IMR-90 (cell line): ENCODE results near the gene PRDM1. TPM values are rescaled to one million over a fixed set of nuclear protein-coding genes. Genes with fewer than 3 reads are reported as not detected.

Source experiments
- ATAC-seq: fragments of 200-7000 bp; cut with Tn5 transposase; 2 replicates; pipeline ENCODE4 v1.9.1; 2020; ENCODE audit warnings: low read depth, mild to moderate bottlenecking, moderate library complexity
- BruUV-seq: library from RNA; stranded (reverse); fragments of 400-500 nt; replicated peaks from 2 replicates; lab custom pipeline; 2021; lab: Mats Ljungman, UMichigan
- CTCF ChIA-PET: fragments of 300-600 bp; formaldehyde crosslinking; extraction: SDS; loops from one replicate; lab custom pipeline; 2021; ENCODE audit warnings: antibody characterized with exemption; lab: Yijun Ruan, JAX
- POLR2A ChIA-PET: fragments of 300-600 bp; sonication (Branson Sonifier 250); formaldehyde crosslinking; loops from one replicate; lab custom pipeline; 2022; ENCODE audit warnings: antibody characterized with exemption; ENCODE audit not compliant: unreplicated experiment; lab: Charles Lee
- DNase-seq: peaks from one replicate; pipeline ENCODE4 v3.0.0; 2013
- H2AFZ ChIP-seq: replicated peaks from 2 replicates; pipeline ENCODE3; 2013; ENCODE audit warnings: low read length, mild to moderate bottlenecking; ENCODE audit not compliant: poor library complexity
- H2AK5ac ChIP-seq: 2 replicates; pipeline ENCODE4 v1.6.1; 2013; ENCODE audit warnings: low read depth, low read length, inconsistent platforms
- H2AK9ac ChIP-seq: replicated peaks from 2 replicates; pipeline ENCODE3; 2013; ENCODE audit warnings: mild to moderate bottlenecking, low read depth, low read length, moderate library complexity; ENCODE audit not compliant: poor library complexity
- H2BK120ac ChIP-seq: 2 replicates; pipeline ENCODE4 v1.6.1; 2013; ENCODE audit warnings: low read depth, low read length, inconsistent platforms
- H2BK15ac ChIP-seq: 3 replicates; pipeline ENCODE4 v1.6.1; 2013; ENCODE audit warnings: low read depth, low read length, inconsistent platforms
- H2BK20ac ChIP-seq: 2 replicates; pipeline ENCODE4 v1.6.1; 2013; ENCODE audit warnings: low read depth, mild to moderate bottlenecking, inconsistent platforms, low read length, moderate library complexity
- H2BK5ac ChIP-seq: 2 replicates; pipeline ENCODE4 v1.6.1; 2013; ENCODE audit warnings: mild to moderate bottlenecking, low read depth, low read length, inconsistent platforms; ENCODE audit not compliant: poor library complexity, severe bottlenecking
- H3K14ac ChIP-seq: replicated peaks from 2 replicates; pipeline ENCODE4 v1.6.1; 2013; ENCODE audit warnings: low read depth, low read length, inconsistent platforms
- H3K18ac ChIP-seq: 2 replicates; pipeline ENCODE4 v1.6.1; 2013; ENCODE audit warnings: low read depth, low read length, control low read depth
- H3K23ac ChIP-seq: 2 replicates; pipeline ENCODE4 v1.6.1; 2013; ENCODE audit warnings: low read depth, low read length, inconsistent platforms
- H3K27ac ChIP-seq: 2 replicates; pipeline ENCODE4 v1.5.1; 2013; ENCODE audit warnings: mild to moderate bottlenecking, control low read depth, low read length; ENCODE audit not compliant: insufficient read depth
- H3K27me3 ChIP-seq: 2 replicates; pipeline ENCODE4 v1.6.1; 2013; ENCODE audit warnings: low read length; ENCODE audit not compliant: control insufficient read depth, insufficient read depth
- H3K36me3 ChIP-seq: 2 replicates; pipeline ENCODE4 v1.6.1; 2013; ENCODE audit warnings: low read length, mixed read lengths; ENCODE audit not compliant: control insufficient read depth, insufficient read depth
- H3K4ac ChIP-seq: 2 replicates; pipeline ENCODE4 v1.6.1; 2013; ENCODE audit warnings: low read depth, low read length, inconsistent platforms
- H3K4me1 ChIP-seq: 2 replicates; pipeline ENCODE4 v1.6.1; 2013; ENCODE audit warnings: low read length, mixed read lengths; ENCODE audit not compliant: control insufficient read depth, insufficient read depth
- H3K4me2 ChIP-seq: 2 replicates; pipeline ENCODE4 v1.6.1; 2013; ENCODE audit warnings: low read depth, mild to moderate bottlenecking, control low read depth, low read length, moderate library complexity
- H3K4me3 ChIP-seq: 2 replicates; pipeline ENCODE4 v1.5.1; 2013; ENCODE audit warnings: low read depth, mild to moderate bottlenecking, control low read depth, low read length, moderate library complexity; ENCODE audit not compliant: insufficient read depth
- H3K56ac ChIP-seq: 2 replicates; pipeline ENCODE4 v1.6.1; 2013; ENCODE audit warnings: low read length, inconsistent platforms; ENCODE audit not compliant: insufficient read depth; ENCODE audit errors: extremely low read depth
- H3K79me1 ChIP-seq, 2 experiments: 2 replicates each; pipeline ENCODE4 v1.6.1; 2013; ENCODE audit warnings: low read length in 2 of 2, inconsistent platforms in 1 of 2, low read depth in 1 of 2
- H3K9ac ChIP-seq: 2 replicates; pipeline ENCODE4 v1.6.1; 2013; ENCODE audit warnings: low read depth, low read length, control low read depth
- H3K9me1 ChIP-seq: 2 replicates; pipeline ENCODE4 v1.6.1; 2013; ENCODE audit warnings: low read length, inconsistent platforms; ENCODE audit not compliant: insufficient read depth
- H3K9me3 ChIP-seq: 2 replicates; pipeline ENCODE4 v1.6.1; 2013; ENCODE audit warnings: low read length; ENCODE audit not compliant: control insufficient read depth, insufficient read depth
- H4K20me1 ChIP-seq: 2 replicates; pipeline ENCODE4 v1.6.1; 2013; ENCODE audit warnings: low read length, inconsistent platforms; ENCODE audit not compliant: insufficient read depth
- H4K5ac ChIP-seq: 2 replicates; pipeline ENCODE4 v1.6.1; 2013; ENCODE audit warnings: mild to moderate bottlenecking, low read depth, low read length, control low read depth
- H4K8ac ChIP-seq, 2 experiments: 2 replicates each; pipeline ENCODE4 v1.6.1; 2013; ENCODE audit warnings: low read depth in 2 of 2, low read length in 2 of 2, control low read depth in 1 of 2, inconsistent platforms in 1 of 2
- H4K91ac ChIP-seq: 2 replicates; pipeline ENCODE4 v1.6.1; 2013; ENCODE audit warnings: low read depth, low read length, inconsistent platforms; ENCODE audit not compliant: insufficient read depth
- CEBPB ChIP-seq: IDR thresholded peaks from 2 replicates; pipeline ENCODE4 v1.6.1; 2012; ENCODE audit warnings: low read depth, low read length, improper control_type of control experiment
- MAZ ChIP-seq: IDR thresholded peaks from 2 replicates; pipeline ENCODE4 v1.6.1; 2012; ENCODE audit warnings: low read depth, mild to moderate bottlenecking, low read length, improper control_type of control experiment, moderate library complexity, borderline replicate concordance
- MXI1 ChIP-seq: IDR thresholded peaks from 2 replicates; pipeline ENCODE4 v1.6.1; 2012; ENCODE audit warnings: low read depth, mild to moderate bottlenecking, low read length, moderate library complexity, borderline replicate concordance
- NFE2L2 ChIP-seq: fragments of 150-350 bp; IDR thresholded peaks from 2 replicates; pipeline ENCODE4 v1.6.1; 2016; ENCODE audit warnings: low read depth, mild to moderate bottlenecking, low read length
- RCOR1 ChIP-seq: IDR thresholded peaks from 2 replicates; pipeline ENCODE4 v1.6.1; 2012; ENCODE audit warnings: mild to moderate bottlenecking, low read length, improper control_type of control experiment; ENCODE audit not compliant: insufficient replicate concordance
- RFX5 ChIP-seq: IDR thresholded peaks from 2 replicates; pipeline ENCODE4 v1.8.0; 2012; ENCODE audit warnings: low read depth, mild to moderate bottlenecking, low read length, moderate library complexity
- WGBS, 2 experiments: methylation state at CpG; one replicate each; pipeline versions ENCODE4 v1.1.5 to v1.1.7; 2013; ENCODE audit warnings: missing lambda C conversion rate in 2 of 2; ENCODE audit not compliant: insufficient read length in 1 of 2; ENCODE audit errors: extremely low coverage in 2 of 2; 5-methylcytosine and 5-hydroxymethylcytosine counted together
- dilution Hi-C: fragments of 300-500 bp; cut with HindIII; formaldehyde crosslinking; loops from one replicate; pipeline ENCODE4 v1.14.3; 2018; ENCODE audit warnings: low sequenced_read_pairs; ENCODE audit not compliant: unreplicated experiment
- in situ Hi-C: fragments of 300-500 bp; cut with MboI; formaldehyde crosslinking; loops from 3 replicates; pipeline ENCODE4 v1.14.3; 2019; ENCODE audit warnings: low sequenced_read_pairs, inconsistent platforms, mixed read lengths
- intact Hi-C: fragments of 100-400 bp; cut with micrococcal nuclease; formaldehyde crosslinking; loops from 2 replicates; pipeline ENCODE4 v1.10.0; 2022
- polyA plus RNA-seq, 3 experiments: library from polyadenylated mRNA; depleted of rRNA; stranded (reverse); fragments of >200 nt; gene quantifications; 2 replicates each; pipeline ENCODE4 v1.2.3, GENCODE V29; 2012; ENCODE audit warnings: low replicate concordance in 1 of 3
- total RNA-seq: library from RNA; depleted of rRNA; stranded (reverse); fragments of >200 nt; gene quantifications from 2 replicates; pipeline ENCODE4 v1.2.3, GENCODE V29; 2012
- TF ChIP-seq, protein P1 (sequence below): conservative IDR thresholded peaks from 2 replicates; pipeline ENCODE4 v1.5.1; 2012; ENCODE audit warnings: mild to moderate bottlenecking, low read depth, low read length, improper control_type of control experiment
- TF ChIP-seq, protein P2 (sequence below): fragments of 150-350 bp; IDR thresholded peaks from 2 replicates; pipeline ENCODE4 v1.6.1; 2016; ENCODE audit warnings: low read depth, mild to moderate bottlenecking, low read length, moderate library complexity, borderline replicate concordance

Gene PRDM1
- total and polyA plus RNA-seq, 2 of the 4 experiments (the other 2 are of a cell fraction) = 2.3 to 3.0 TPM

GRCh38 chr6:106124015-106124414, 37.9 kb downstream of the PRDM1 start:
- H2BK20ac ChIP-seq = no peak overlapping the region
- H3K27ac ChIP-seq = no peak overlapping the region
- ATAC-seq (no peak), DNase-seq (no peak)
- ChIA-PET CTCF (no interaction called here), POLR2A (no interaction called here)
- no peak overlapping the region for H3K23ac ChIP-seq
- H3K4me3 ChIP-seq = no peak overlapping the region
- H2AK5ac ChIP-seq = no peak overlapping the region
- H3K4me1 ChIP-seq = no peaks in the 10 kb centered on the region
- in situ Hi-C loops = no loop called here
- H3K36me3 ChIP-seq = no peaks in the 10 kb centered on the region
- H3K4me2 ChIP-seq = no peak overlapping the region
- TF ChIP-seq RCOR1 (no peak), NFE2L2 (no peak), CEBPB (no peak), MXI1 (no peak), RFX5 (no peak), MAZ (no peak)
- TF ChIP-seq, protein P1, sequence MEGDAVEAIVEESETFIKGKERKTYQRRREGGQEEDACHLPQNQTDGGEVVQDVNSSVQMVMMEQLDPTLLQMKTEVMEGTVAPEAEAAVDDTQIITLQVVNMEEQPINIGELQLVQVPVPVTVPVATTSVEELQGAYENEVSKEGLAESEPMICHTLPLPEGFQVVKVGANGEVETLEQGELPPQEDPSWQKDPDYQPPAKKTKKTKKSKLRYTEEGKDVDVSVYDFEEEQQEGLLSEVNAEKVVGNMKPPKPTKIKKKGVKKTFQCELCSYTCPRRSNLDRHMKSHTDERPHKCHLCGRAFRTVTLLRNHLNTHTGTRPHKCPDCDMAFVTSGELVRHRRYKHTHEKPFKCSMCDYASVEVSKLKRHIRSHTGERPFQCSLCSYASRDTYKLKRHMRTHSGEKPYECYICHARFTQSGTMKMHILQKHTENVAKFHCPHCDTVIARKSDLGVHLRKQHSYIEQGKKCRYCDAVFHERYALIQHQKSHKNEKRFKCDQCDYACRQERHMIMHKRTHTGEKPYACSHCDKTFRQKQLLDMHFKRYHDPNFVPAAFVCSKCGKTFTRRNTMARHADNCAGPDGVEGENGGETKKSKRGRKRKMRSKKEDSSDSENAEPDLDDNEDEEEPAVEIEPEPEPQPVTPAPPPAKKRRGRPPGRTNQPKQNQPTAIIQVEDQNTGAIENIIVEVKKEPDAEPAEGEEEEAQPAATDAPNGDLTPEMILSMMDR = no peak
- TF ChIP-seq, protein P2, sequence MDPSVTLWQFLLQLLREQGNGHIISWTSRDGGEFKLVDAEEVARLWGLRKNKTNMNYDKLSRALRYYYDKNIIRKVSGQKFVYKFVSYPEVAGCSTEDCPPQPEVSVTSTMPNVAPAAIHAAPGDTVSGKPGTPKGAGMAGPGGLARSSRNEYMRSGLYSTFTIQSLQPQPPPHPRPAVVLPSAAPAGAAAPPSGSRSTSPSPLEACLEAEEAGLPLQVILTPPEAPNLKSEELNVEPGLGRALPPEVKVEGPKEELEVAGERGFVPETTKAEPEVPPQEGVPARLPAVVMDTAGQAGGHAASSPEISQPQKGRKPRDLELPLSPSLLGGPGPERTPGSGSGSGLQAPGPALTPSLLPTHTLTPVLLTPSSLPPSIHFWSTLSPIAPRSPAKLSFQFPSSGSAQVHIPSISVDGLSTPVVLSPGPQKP = no peak
- H3K9ac ChIP-seq = no peak overlapping the region
- no peak overlapping the region for H2BK5ac ChIP-seq
- no peaks in the 10 kb centered on the region for H3K9me3 ChIP-seq
- H4K8ac ChIP-seq = no peak overlapping the region
- no peak overlapping the region for H3K4ac ChIP-seq
- no peak overlapping the region for H2AFZ ChIP-seq
- intact Hi-C loops = no loop called here
- WGBS, 2 experiments = no CpG with 5 or more reads among the region's 4 CpGs
- no peak overlapping the region for H2AK9ac ChIP-seq
- H3K56ac ChIP-seq = no peak overlapping the region
- peaks cover 2% of the 10 kb centered on the region; the same call in 1 of the 2 replicates for H3K9me1 ChIP-seq
- no TSS peak for BruUV-seq
- no peak overlapping the region for H3K14ac ChIP-seq
- H2BK120ac ChIP-seq = no peak overlapping the region
- dilution Hi-C loops = no loop called here
- H4K5ac ChIP-seq = no peak overlapping the region
- H4K91ac ChIP-seq = no peak overlapping the region
- H3K79me1 ChIP-seq = no peaks in the 10 kb centered on the region
- H2BK15ac ChIP-seq = no peak overlapping the region
- H3K27me3 ChIP-seq = no peaks in the 10 kb centered on the region
- H3K18ac ChIP-seq = no peak overlapping the region
- no peaks in the 10 kb centered on the region for H4K20me1 ChIP-seq
